Endothelial cell of umbilical vein (primary cell): ENCODE data around the gene GLYATL3.

ENCODE experiments used
- CTCF ChIP-seq, 2 donors: IDR thresholded peaks; 1 replicate in 1 of 2; 2 replicates in 1 of 2; pipeline ENCODE4 v1.5.1; 2011; ENCODE audit warnings: low read length in 2 of 2, mild to moderate bottlenecking in 2 of 2, moderate library complexity in 2 of 2, control low read depth in 1 of 2, inconsistent platforms in 1 of 2, low read depth in 1 of 2; ENCODE audit not compliant: insufficient read depth in 1 of 2; ENCODE audit errors: extremely low read depth in 1 of 2
- EZH2 ChIP-seq: IDR thresholded peaks from 2 replicates; pipeline ENCODE4 v1.6.1; 2012; ENCODE audit warnings: borderline replicate concordance, low read depth, mild to moderate bottlenecking, moderate library complexity, low read length, inconsistent platforms; ENCODE audit not compliant: severe bottlenecking
- GATA2 ChIP-seq: IDR thresholded peaks from 2 replicates; pipeline ENCODE4 v1.7.0; 2011; ENCODE audit warnings: low read depth, mild to moderate bottlenecking, moderate library complexity, mixed read lengths, low read length; ENCODE audit not compliant: insufficient read length, insufficient read depth
- MYC ChIP-seq: IDR thresholded peaks from one replicate; pipeline ENCODE4 v1.6.1; 2011; ENCODE audit warnings: mild to moderate bottlenecking, low read depth, low read length
- POLR2A ChIP-seq: IDR thresholded peaks from 2 replicates; pipeline ENCODE4 v1.6.1; 2012; ENCODE audit warnings: low read depth, mild to moderate bottlenecking, control low read depth, low read length
- POLR2AphosphoS5 ChIP-seq: IDR thresholded peaks from 2 replicates; pipeline ENCODE4 v1.6.1; 2012; ENCODE audit warnings: low read depth, mild to moderate bottlenecking, control low read depth, low read length, moderate library complexity; ENCODE audit not compliant: insufficient read depth
- TF ChIP-seq, protein P1 (sequence below): IDR thresholded peaks from 2 replicates; pipeline ENCODE4 v1.6.1; 2011; ENCODE audit not compliant: insufficient read depth, insufficient read length

DNA sequence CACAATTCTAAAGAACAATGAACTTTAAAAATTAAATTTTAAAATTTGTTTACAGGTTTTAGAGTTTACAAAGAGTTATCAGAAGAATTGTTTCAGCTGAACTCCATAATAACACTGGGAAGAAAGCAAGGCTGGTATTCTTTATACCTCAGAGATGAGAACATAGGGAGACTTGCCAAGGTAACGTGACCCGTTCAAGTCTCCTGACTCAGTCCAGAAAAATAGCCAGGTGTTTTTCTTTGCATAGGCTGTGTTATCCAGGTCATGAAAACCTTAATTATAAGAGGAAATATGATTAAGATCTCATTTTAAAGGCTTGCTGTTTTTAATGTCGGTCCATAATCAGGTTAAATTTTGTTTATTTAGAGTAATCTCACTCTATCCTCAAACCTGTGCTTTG is 42.2 kb downstream of the GLYATL3 start:
- TF ChIP-seq CTCF (IDR thresholded peaks at IDR 0.05; ENCODE audit: extremely low read depth in 1 of 2, insufficient read depth in 1 of 2, low read depth in 1 of 2, low read length in 2 of 2) = no peak
- TF ChIP-seq POLR2AphosphoS5 = no peak
- TF ChIP-seq POLR2A = no peak
- TF ChIP-seq, protein P1, sequence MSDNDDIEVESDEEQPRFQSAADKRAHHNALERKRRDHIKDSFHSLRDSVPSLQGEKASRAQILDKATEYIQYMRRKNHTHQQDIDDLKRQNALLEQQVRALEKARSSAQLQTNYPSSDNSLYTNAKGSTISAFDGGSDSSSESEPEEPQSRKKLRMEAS = no peak
- no peak for TF ChIP-seq EZH2
- no peak for TF ChIP-seq MYC
- no peak for TF ChIP-seq GATA2
